WTC11 (cell line): ENCODE data around the gene DHRSX. TPM values are rescaled to one million over a fixed set of nuclear protein-coding genes. Genes with fewer than 3 reads are reported as not detected.
A peak's percentile ranks its signal among the peaks of the same experiment; 100 is the strongest.

Experiments used
- ATAC-seq: fragments of 200-7000 bp; cut with Tn5 transposase; 2 replicates; pipeline ENCODE4 v1.10.0; 2021; ENCODE audit warnings: mild to moderate bottlenecking, moderate library complexity
- CTCF ChIA-PET: fragments of 300-600 bp; sonication (Branson Sonifier 250); formaldehyde crosslinking; loops from one replicate; lab custom pipeline; 2021; ENCODE audit warnings: antibody characterized with exemption; lab: Charles Lee
- POLR2A ChIA-PET: fragments of 350-600 bp; sonication (Branson Sonifier 250); formaldehyde crosslinking; loops from one replicate; lab custom pipeline; 2021; ENCODE audit warnings: antibody characterized with exemption; lab: Charles Lee
- DNase-seq: peaks from one replicate; pipeline ENCODE4 v3.0.0; 2021; ENCODE audit warnings: low spot score
- H3K27ac Mint-ChIP-seq: 2 replicates; pipeline ENCODE4 v1.8.0; 2021; ENCODE audit warnings: mixed read lengths
- H3K27me3 Mint-ChIP-seq: 2 replicates; pipeline ENCODE4 v1.8.0; 2021; ENCODE audit warnings: low read depth, mild to moderate bottlenecking, moderate library complexity, mixed read lengths
- H3K36me3 Mint-ChIP-seq: 2 replicates; pipeline ENCODE4 v1.8.0; 2021; ENCODE audit warnings: mixed read lengths
- H3K4me1 Mint-ChIP-seq: 2 replicates; pipeline ENCODE4 v1.8.0; 2022; ENCODE audit warnings: mixed read lengths
- H3K4me3 Mint-ChIP-seq: 2 replicates; pipeline ENCODE4 v1.8.0; 2021; ENCODE audit warnings: mild to moderate bottlenecking, moderate library complexity, mixed read lengths
- H3K9me3 Mint-ChIP-seq: 2 replicates; pipeline ENCODE4 v1.8.0; 2021; ENCODE audit warnings: mixed read lengths
- ARID4B ChIP-seq: sonication (generic); formaldehyde crosslinking; IDR thresholded peaks from 2 replicates; pipeline ENCODE4 v1.8.0; 2023; ENCODE audit warnings: missing genetic modification reagents, mild to moderate bottlenecking, borderline replicate concordance
- E2F5 ChIP-seq: sonication (generic); formaldehyde crosslinking; IDR thresholded peaks from 2 replicates; pipeline ENCODE4 v1.8.1; 2022; ENCODE audit warnings: mild to moderate bottlenecking, moderate library complexity, missing genetic modification reagents
- ETV6 ChIP-seq: sonication (generic); formaldehyde crosslinking; IDR thresholded peaks from 2 replicates; pipeline ENCODE4 v1.8.1; 2022; ENCODE audit warnings: mild to moderate bottlenecking, missing genetic modification reagents
- FOXP1 ChIP-seq: sonication (generic); formaldehyde crosslinking; IDR thresholded peaks from 2 replicates; pipeline ENCODE4 v1.8.0; 2022; ENCODE audit warnings: missing genetic modification reagents, mild to moderate bottlenecking, moderate library complexity, borderline replicate concordance
- GABPB1 ChIP-seq: sonication (generic); formaldehyde crosslinking; IDR thresholded peaks from 2 replicates; pipeline ENCODE4 v1.8.1; 2023; ENCODE audit warnings: mild to moderate bottlenecking, missing genetic modification reagents
- GTF2I ChIP-seq: fragments of 250-450 bp; sonication (Bioruptor Pico); conservative IDR thresholded peaks from 2 replicates; pipeline ENCODE4 v1.4.0; 2021; ENCODE audit warnings: mild to moderate bottlenecking
- HMGXB4 ChIP-seq: sonication (generic); formaldehyde crosslinking; IDR thresholded peaks from 2 replicates; pipeline ENCODE4 v1.8.1; 2023; ENCODE audit warnings: mild to moderate bottlenecking, moderate library complexity, missing genetic modification reagents
- JUN ChIP-seq: sonication (generic); formaldehyde crosslinking; IDR thresholded peaks from 2 replicates; pipeline ENCODE4 v1.8.0; 2023; ENCODE audit warnings: mild to moderate bottlenecking, missing genetic modification reagents
- OVOL2 ChIP-seq: fragments of 250-450 bp; sonication (Bioruptor Pico); IDR thresholded peaks from 2 replicates; pipeline ENCODE4 v1.9.0; 2021; ENCODE audit warnings: mild to moderate bottlenecking, borderline replicate concordance
- RORB ChIP-seq: fragments of 250-450 bp; sonication (Bioruptor Pico); IDR thresholded peaks from 2 replicates; pipeline ENCODE4 v1.9.0; 2021; ENCODE audit warnings: mild to moderate bottlenecking
- SP1 ChIP-seq: sonication (generic); formaldehyde crosslinking; conservative IDR thresholded peaks from 2 replicates; pipeline ENCODE4 v1.8.1; 2022; ENCODE audit warnings: missing genetic modification reagents
- TCF7 ChIP-seq: sonication (generic); formaldehyde crosslinking; IDR thresholded peaks from 2 replicates; pipeline ENCODE4 v1.8.0; 2022; ENCODE audit warnings: mild to moderate bottlenecking, low read depth, missing genetic modification reagents, moderate library complexity
- TEAD4 ChIP-seq: sonication (generic); formaldehyde crosslinking; IDR thresholded peaks from 2 replicates; pipeline ENCODE4 v1.8.0; 2022; ENCODE audit warnings: mild to moderate bottlenecking, missing genetic modification reagents
- TP53 ChIP-seq: sonication (generic); formaldehyde crosslinking; IDR thresholded peaks from 2 replicates; pipeline ENCODE4 v1.8.1; 2023; ENCODE audit warnings: mild to moderate bottlenecking, missing genetic modification reagents
- ZBTB21 ChIP-seq: sonication (generic); formaldehyde crosslinking; IDR thresholded peaks from 2 replicates; pipeline ENCODE4 v1.8.1; 2023; ENCODE audit warnings: mild to moderate bottlenecking, missing genetic modification reagents, borderline replicate concordance
- ZNF263 ChIP-seq: sonication (generic); formaldehyde crosslinking; IDR thresholded peaks from 2 replicates; pipeline ENCODE4 v1.8.1; 2022; ENCODE audit warnings: low read depth, mild to moderate bottlenecking, moderate library complexity, missing genetic modification reagents
- ZNF423 ChIP-seq: fragments of 250-450 bp; sonication (Bioruptor Pico); IDR thresholded peaks from 2 replicates; pipeline ENCODE4 v2.1.2; 2022; ENCODE audit warnings: mild to moderate bottlenecking, moderate library complexity
- ZNF532 ChIP-seq: fragments of 250-450 bp; sonication (Bioruptor Pico); IDR thresholded peaks from 2 replicates; pipeline ENCODE4 v1.9.0; 2021; ENCODE audit warnings: mild to moderate bottlenecking, borderline replicate concordance
- total RNA-seq: library from RNA; stranded (reverse); gene quantifications from 3 replicates; pipeline ENCODE4 v1.2.3, GENCODE V29; 2021

The DHRSX gene
- total RNA-seq, 1 experiment from 2014 or later = 28.2 TPM

- POLR2A ChIA-PET = no interaction called here
- Mint-ChIP-seq H3K36me3 (no peaks in the 10 kb centered on the region; the same call in 1 of the 2 replicates), H3K4me3 (peak overlapping the region; percentile 80)
- ATAC-seq = peak; percentile 60
- TF ChIP-seq ZNF532 (CRISPR knock-in tag) (no peak), FOXP1 (0 out of 2 replicates have a peak, but pooled peaks have one; percentile 55), TP53 (CRISPR knock-in tag) (0 out of 2 replicates have a peak, but pooled peaks have one; percentile 29), GABPB1 (CRISPR knock-in tag) (peak; percentile 40; the same call in 1 of the 2 replicates), ZBTB21 (CRISPR knock-in tag) (peak; percentile 46; the same call in 1 of the 2 replicates), OVOL2 (CRISPR knock-in tag) (no peak), HMGXB4 (CRISPR knock-in tag) (peak; percentile 79; the same call in 1 of the 2 replicates), TEAD4 (CRISPR knock-in tag) (no peak), ZNF423 (CRISPR knock-in tag) (peak; percentile 74), ARID4B (CRISPR knock-in tag) (no peak), GTF2I (peak; percentile 79), E2F5 (CRISPR knock-in tag) (0 out of 2 replicates have a peak, but pooled peaks have one; percentile 40), SP1 (peak; percentile 10; the same call in 1 of the 2 replicates), RORB (CRISPR knock-in tag) (no peak), TCF7 (CRISPR knock-in tag) (no peak), JUN (CRISPR knock-in tag) (no peak), ETV6 (CRISPR knock-in tag) (no peak), ZNF263 (no peak)
- TF ChIP-seq, all 79 proteins: peak for 9
- DNase-seq = peak; percentile 51
- Mint-ChIP-seq H3K27ac (no peak overlapping the region), H3K27me3 (no peaks in the 10 kb centered on the region), H3K9me3 (no peaks in the 10 kb centered on the region), H3K4me1 (peaks cover 33% of the 10 kb centered on the region)
- CTCF ChIA-PET = no interaction called here
Measured at GRCh38 chrX:2500091-2500802, 529 bp downstream of the DHRSX start.
